ENCODE results near the gene VEGFA. TPM values are rescaled to one million over a fixed set of nuclear protein-coding genes. Genes with fewer than 3 reads are reported as not detected.
A peak's percentile ranks its signal among the peaks of the same experiment; 100 is the strongest.

The VEGFA gene
- total and polyA plus RNA-seq, 2 experiments from 2014 or later, result 199 to 626 TPM

DNA sequence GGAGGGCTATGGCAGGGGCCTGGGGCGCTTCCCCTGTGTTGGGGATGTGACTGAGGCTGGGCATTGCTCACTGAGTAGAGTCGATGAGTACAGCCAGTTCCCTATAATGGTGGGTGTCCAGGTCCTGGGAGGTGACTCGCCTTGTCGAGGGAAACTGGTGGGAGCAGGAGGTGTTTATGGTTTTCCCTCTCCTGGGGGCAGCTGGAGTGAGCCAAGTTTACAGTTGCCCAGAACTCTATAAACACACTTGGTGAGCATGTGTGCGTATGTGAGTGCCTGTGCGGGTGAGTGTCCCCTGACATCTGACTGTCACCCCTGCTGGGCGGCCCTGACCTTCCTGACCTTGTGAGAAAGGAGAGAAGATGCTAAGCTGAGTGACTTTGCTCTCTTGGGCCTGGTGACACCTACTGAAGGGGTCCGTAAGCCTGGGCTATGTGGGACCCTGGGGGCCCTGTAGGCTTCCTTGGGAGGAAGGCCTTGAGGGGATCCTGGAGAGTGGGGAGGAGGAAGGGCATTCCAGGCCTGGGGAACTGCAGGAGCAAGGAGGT lies 65.9 kb downstream of the VEGFA start:
- DNase-seq (ENCODE audit: low read depth in 1 of 2, low spot score in 1 of 2), result no peak
- H3K4me1 ChIP-seq (ENCODE audit: low read depth), result peaks cover 57% of the 10 kb centered on the region
- no peak overlapping the region for H3K4me3 ChIP-seq
- H3K27ac ChIP-seq, result peak overlapping the region; percentile 78
- H3K36me3 ChIP-seq, result no peaks in the 10 kb centered on the region
- no peaks in the 10 kb centered on the region for H3K27me3 ChIP-seq
- TF ChIP-seq, protein P1, sequence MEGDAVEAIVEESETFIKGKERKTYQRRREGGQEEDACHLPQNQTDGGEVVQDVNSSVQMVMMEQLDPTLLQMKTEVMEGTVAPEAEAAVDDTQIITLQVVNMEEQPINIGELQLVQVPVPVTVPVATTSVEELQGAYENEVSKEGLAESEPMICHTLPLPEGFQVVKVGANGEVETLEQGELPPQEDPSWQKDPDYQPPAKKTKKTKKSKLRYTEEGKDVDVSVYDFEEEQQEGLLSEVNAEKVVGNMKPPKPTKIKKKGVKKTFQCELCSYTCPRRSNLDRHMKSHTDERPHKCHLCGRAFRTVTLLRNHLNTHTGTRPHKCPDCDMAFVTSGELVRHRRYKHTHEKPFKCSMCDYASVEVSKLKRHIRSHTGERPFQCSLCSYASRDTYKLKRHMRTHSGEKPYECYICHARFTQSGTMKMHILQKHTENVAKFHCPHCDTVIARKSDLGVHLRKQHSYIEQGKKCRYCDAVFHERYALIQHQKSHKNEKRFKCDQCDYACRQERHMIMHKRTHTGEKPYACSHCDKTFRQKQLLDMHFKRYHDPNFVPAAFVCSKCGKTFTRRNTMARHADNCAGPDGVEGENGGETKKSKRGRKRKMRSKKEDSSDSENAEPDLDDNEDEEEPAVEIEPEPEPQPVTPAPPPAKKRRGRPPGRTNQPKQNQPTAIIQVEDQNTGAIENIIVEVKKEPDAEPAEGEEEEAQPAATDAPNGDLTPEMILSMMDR (IDR thresholded peaks at IDR 0.05; ENCODE audit: low read depth, low read length), result no peak
- H3K9me3 ChIP-seq (ENCODE audit: low read depth), result no peaks in the 10 kb centered on the region

Other genes starting within 250 kb of the VEGFA start
- gene XPO5, start 194.2 kb upstream of the VEGFA start, total RNA-seq, result 29.5 and 31.3 TPM in 2 replicates
- 29.4 and 51.8 TPM in 2 replicates for gene XPO5, start 194.2 kb upstream of the VEGFA start, polyA plus RNA-seq
- gene POLH, start 194.0 kb upstream of the VEGFA start, total RNA-seq, result 7.1 and 10.3 TPM in 2 replicates
- gene POLH, start 194.0 kb upstream of the VEGFA start, polyA plus RNA-seq, result 5.5 and 5.6 TPM in 2 replicates
- gene GTPBP2, start 140.9 kb upstream of the VEGFA start, total RNA-seq, result 48.8 and 63.6 TPM in 2 replicates
- gene GTPBP2, start 140.9 kb upstream of the VEGFA start, polyA plus RNA-seq, result 16.4 and 22.8 TPM in 2 replicates
- 34.0 and 68.4 TPM in 2 replicates for gene MAD2L1BP, start 134.4 kb upstream of the VEGFA start, total RNA-seq
- 53.7 and 60.6 TPM in 2 replicates for gene MAD2L1BP, start 134.4 kb upstream of the VEGFA start, polyA plus RNA-seq
- 2.1 and 2.9 TPM in 2 replicates for gene RSPH9, start 125.2 kb upstream of the VEGFA start, total RNA-seq
- gene RSPH9, start 125.2 kb upstream of the VEGFA start, polyA plus RNA-seq, result 5.8 and 8.1 TPM in 2 replicates
- 65.9 and 80.2 TPM in 2 replicates for gene MRPS18A, start 82.4 kb upstream of the VEGFA start, total RNA-seq
- gene MRPS18A, start 82.4 kb upstream of the VEGFA start, polyA plus RNA-seq, result 87.0 and 94.8 TPM in 2 replicates